Glutamatergic neuron (in vitro differentiated cells): ENCODE data around the gene GSE1. TPM values are rescaled to one million over a fixed set of nuclear protein-coding genes. Genes with fewer than 3 reads are reported as not detected.

Experiments used
- DNase-seq: peaks from one replicate; pipeline ENCODE4 v3.0.0; 2022
- H3K27ac Mint-ChIP-seq: one replicate; pipeline ENCODE4 v1.8.0; 2020; ENCODE audit warnings: mild to moderate bottlenecking, mixed read lengths, inconsistent platforms; ENCODE audit not compliant: unreplicated experiment
- H3K27me3 Mint-ChIP-seq: one replicate; pipeline ENCODE4 v1.8.0; 2020; ENCODE audit warnings: mild to moderate bottlenecking, moderate library complexity, mixed read lengths, inconsistent platforms; ENCODE audit not compliant: unreplicated experiment
- H3K36me3 Mint-ChIP-seq: one replicate; pipeline ENCODE4 v1.8.0; 2020; ENCODE audit warnings: mild to moderate bottlenecking, mixed read lengths, inconsistent platforms; ENCODE audit not compliant: unreplicated experiment
- H3K4me1 Mint-ChIP-seq: one replicate; pipeline ENCODE4 v1.8.0; 2020; ENCODE audit warnings: mild to moderate bottlenecking, low read depth, mixed read lengths, inconsistent platforms; ENCODE audit not compliant: unreplicated experiment
- H3K4me3 Mint-ChIP-seq: one replicate; pipeline ENCODE4 v1.8.0; 2020; ENCODE audit warnings: mild to moderate bottlenecking, mixed read lengths, inconsistent platforms; ENCODE audit not compliant: unreplicated experiment
- H3K9me3 Mint-ChIP-seq: one replicate; pipeline ENCODE4 v1.8.0; 2020; ENCODE audit warnings: mild to moderate bottlenecking, moderate library complexity, mixed read lengths, inconsistent platforms; ENCODE audit not compliant: unreplicated experiment
- total RNA-seq: library from RNA; stranded (reverse); fragmentation: NEBNext Ultra II Directional; extraction: Animal tissue kit (Norgen Biotek cat#: 25700); gene quantifications from one replicate; pipeline ENCODE4 v1.2.1, GENCODE V29; 2021; ENCODE audit not compliant: unreplicated experiment
- TF ChIP-seq, protein P1 (sequence below): fragments of 200-600 bp; sonication (generic); IDR thresholded peaks from one replicate; pipeline ENCODE4 v1.5.0; 2021; ENCODE audit not compliant: partially characterized antibody, unreplicated experiment

The GSE1 gene
- total RNA-seq, 1 donor from 2014 or later, result 473 TPM

DNA sequence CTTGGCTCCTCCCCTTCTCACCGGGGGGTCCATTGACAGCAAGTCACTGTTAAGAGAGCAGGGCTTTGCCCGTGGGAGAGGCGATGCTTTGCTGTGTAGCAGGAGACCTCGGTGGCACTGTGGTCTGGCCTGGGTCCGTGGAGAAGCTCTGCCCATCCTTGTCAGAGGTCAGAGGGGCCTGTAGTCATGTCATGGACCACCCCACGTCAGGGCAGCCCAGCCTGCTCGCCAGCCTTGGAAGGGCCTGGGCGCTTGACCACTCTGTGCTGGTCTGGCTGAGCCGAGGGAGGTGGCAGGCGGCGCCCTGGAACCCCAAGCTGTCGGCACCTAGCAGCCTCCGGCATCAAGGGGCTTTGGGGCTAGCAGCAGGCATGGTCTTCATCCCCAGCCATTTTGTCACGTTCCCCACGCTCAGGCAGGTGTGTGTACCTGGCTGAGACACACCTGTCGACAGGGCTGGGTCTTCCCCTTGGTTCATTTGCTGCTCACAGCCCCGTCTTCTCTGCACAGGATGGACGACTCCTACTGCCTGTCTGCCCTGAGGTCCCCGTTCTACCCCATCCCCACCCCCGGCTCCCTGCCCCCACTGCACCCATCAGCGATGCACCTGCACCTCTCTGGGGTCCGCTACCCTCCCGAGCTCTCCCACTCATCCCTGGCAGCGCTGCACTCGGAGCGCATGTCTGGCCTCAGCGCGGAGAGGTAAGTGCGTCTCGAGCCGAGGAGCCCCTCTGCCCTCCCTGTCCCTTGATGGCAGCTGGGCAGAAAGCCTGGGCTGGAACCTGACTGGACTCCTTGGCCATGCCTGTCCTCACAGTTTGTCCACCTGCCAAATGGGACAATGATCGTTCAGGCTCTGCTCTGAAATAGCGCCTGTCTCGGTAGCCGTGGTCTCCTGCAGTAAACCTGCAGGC, 42.4 kb downstream of the GSE1 start:
- DNase-seq, result no peak
- Mint-ChIP-seq H3K27me3 (peaks cover 32% of the 10 kb centered on the region), H3K36me3 (no peaks in the 10 kb centered on the region), H3K9me3 (peaks cover 35% of the 10 kb centered on the region), H3K27ac (peak overlapping the region; percentile 33), H3K4me3 (no peak overlapping the region), H3K4me1 (peaks cover 21% of the 10 kb centered on the region)
- TF ChIP-seq, protein P1, sequence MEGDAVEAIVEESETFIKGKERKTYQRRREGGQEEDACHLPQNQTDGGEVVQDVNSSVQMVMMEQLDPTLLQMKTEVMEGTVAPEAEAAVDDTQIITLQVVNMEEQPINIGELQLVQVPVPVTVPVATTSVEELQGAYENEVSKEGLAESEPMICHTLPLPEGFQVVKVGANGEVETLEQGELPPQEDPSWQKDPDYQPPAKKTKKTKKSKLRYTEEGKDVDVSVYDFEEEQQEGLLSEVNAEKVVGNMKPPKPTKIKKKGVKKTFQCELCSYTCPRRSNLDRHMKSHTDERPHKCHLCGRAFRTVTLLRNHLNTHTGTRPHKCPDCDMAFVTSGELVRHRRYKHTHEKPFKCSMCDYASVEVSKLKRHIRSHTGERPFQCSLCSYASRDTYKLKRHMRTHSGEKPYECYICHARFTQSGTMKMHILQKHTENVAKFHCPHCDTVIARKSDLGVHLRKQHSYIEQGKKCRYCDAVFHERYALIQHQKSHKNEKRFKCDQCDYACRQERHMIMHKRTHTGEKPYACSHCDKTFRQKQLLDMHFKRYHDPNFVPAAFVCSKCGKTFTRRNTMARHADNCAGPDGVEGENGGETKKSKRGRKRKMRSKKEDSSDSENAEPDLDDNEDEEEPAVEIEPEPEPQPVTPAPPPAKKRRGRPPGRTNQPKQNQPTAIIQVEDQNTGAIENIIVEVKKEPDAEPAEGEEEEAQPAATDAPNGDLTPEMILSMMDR, result no peak

DNA sequence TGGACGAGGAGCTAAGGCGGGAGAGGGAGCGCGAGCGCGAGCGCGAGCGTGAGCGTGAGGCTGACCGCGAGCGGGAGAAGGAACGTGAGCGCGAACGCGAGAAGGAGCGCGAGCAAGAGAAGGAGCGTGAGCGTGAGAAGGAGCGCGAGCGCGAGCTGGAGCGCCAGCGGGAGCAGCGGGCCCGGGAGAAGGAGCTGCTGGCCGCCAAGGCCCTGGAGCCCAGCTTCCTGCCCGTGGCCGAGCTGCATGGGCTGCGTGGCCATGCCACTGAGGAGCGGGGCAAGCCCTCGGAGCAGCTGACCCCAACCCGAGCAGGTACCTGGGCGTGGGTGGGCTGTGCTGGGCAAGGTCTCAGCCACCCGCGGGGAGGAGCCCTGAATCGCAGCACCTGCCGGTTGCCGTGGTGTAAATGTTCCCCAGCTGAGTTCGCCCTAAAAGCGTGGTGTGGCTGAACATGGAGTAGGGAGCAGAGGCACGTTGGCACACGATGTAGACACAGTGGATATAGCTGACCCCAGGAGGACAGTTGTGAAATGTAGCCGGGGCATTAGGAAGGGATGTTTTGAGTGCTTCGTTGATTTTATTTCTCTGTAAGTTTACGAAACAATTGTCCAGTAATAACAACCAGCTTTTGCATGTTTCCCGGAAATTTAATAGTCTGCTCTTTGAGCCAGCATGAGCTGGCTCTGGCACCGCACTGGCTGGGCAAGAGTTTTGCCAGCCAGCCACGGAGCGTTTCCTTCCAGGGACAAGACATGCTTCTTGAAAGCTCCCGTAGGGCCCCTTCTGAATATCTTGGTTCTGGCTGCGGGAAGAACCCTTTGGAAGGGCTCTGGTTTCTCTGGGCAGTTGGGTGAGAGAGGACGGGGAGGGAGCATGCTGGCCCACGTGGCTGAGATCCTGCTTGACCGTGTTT, 43.5 kb downstream of the GSE1 start:
- TF ChIP-seq, protein P1, result no peak
- H3K27ac Mint-ChIP-seq, result peak overlapping the region; percentile 33
- H3K4me3 Mint-ChIP-seq, result no peak overlapping the region
- peaks cover 36% of the 10 kb centered on the region for H3K27me3 Mint-ChIP-seq
- H3K36me3 Mint-ChIP-seq, result no peaks in the 10 kb centered on the region
- no peak for DNase-seq
- peaks cover 35% of the 10 kb centered on the region for H3K9me3 Mint-ChIP-seq
- H3K4me1 Mint-ChIP-seq, result peaks cover 21% of the 10 kb centered on the region

DNA sequence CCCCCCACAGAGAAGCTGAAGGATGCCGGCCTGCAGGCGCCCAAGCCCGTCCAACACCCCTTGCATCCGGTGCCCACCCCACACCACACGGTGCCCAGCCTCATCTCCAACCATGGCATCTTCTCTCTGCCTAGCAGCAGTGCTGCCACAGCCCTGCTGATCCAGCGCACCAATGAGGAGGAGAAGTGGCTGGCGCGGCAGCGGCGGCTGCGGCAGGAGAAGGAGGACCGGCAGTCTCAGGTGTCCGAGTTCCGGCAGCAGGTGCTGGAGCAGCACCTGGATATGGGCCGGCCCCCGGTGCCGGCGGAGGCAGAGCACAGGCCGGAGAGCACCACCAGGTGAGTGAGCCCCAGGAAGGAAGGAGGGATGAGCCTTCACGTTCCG, 44.1 kb downstream of the GSE1 start:
- Mint-ChIP-seq H3K36me3 (no peaks in the 10 kb centered on the region), H3K4me3 (no peak overlapping the region), H3K4me1 (peaks cover 21% of the 10 kb centered on the region), H3K27me3 (peaks cover 35% of the 10 kb centered on the region), H3K9me3 (peaks cover 35% of the 10 kb centered on the region), H3K27ac (peak overlapping the region; percentile 33)
- TF ChIP-seq, protein P1, result no peak
- no peak for DNase-seq

DNA sequence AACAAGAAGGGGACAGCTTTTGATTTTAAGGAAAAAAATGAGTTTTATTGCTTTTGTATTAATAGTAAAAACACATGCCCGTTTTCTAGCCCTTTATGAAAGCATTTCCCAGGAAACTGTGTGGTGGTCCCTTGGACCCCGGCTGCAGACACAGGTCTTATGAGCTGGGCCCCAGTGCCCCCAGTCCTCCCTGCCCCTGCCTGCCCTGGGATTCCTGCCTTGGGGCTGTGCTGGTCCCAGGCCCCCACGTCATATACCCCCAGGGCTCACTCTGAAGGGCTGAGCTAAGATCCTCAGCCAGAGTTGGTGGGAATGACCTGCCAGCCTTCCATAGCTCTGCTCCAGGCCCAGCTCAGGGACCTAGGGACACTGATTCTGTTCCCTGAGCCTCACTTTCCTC, 44.9 kb downstream of the GSE1 start:
- Mint-ChIP-seq H3K27ac (peak overlapping the region; percentile 60), H3K27me3 (peaks cover 36% of the 10 kb centered on the region), H3K9me3 (peaks cover 36% of the 10 kb centered on the region), H3K4me1 (peaks cover 24% of the 10 kb centered on the region), H3K4me3 (no peak overlapping the region), H3K36me3 (no peaks in the 10 kb centered on the region)
- TF ChIP-seq, protein P1, result no peak
- no peak for DNase-seq
